Activated CD4-positive, alpha-beta T cell treated with anti-CD3 and anti-CD28 coated beads, Interleukin-2, Interleukin-6, amounts not matched to agents 100 ng/mL and 50 ng/mL, durations not matched to agents 16 hours and 8 hours (primary cell): ENCODE data around the gene RNF14.
"Not testable (repeated sequence)": the region's sequence is repeated elsewhere in the genome, so short reads cannot be mapped to it uniquely, and the experiment has no call there.

Experiments
- DNase-seq: peaks from one replicate; pipeline ENCODE4 v3.0.0-alpha.2; 2020

Gene RNF14, protein sequence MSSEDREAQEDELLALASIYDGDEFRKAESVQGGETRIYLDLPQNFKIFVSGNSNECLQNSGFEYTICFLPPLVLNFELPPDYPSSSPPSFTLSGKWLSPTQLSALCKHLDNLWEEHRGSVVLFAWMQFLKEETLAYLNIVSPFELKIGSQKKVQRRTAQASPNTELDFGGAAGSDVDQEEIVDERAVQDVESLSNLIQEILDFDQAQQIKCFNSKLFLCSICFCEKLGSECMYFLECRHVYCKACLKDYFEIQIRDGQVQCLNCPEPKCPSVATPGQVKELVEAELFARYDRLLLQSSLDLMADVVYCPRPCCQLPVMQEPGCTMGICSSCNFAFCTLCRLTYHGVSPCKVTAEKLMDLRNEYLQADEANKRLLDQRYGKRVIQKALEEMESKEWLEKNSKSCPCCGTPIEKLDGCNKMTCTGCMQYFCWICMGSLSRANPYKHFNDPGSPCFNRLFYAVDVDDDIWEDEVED

DNA sequence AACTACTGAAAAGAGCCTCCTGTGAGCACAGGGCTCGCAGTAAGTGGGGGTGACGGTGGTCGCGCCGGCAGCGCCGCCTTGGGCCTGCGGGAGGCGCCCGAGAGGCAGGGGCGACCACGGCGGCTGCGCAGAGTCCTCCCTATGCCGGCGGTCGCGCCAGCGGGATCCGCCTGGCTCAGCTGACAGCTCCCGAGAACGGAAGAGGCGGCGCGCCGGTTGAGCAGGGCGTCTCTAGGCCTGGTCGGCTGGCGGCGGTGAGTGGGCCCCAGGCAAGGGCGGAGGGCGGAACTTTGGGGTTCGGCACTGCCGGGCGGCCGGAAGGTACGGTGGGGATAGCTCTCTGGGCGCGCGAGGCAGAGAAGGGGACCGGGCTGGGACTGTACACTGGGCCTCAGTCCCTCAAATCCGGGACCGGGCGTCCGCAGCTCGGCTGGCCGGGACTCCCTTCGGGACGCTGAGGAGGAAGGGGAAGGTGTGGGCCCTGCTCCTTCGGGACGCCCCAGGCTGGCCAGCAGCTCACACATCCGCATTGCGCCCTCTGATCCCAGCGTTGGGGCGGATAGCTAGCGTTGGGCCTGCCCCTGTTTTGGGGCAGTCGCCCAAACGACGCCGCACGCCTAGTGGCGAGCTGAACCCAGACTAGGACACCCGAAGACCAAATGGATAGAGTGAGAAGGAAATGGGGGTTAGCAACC, at the start of gene RNF14:
TSS of gene RNF14 (plus strand) at position 192 of the 695 bp plus-strand sequence. CDS start 4,484 bp downstream, outside the sequence.
- peak; percentile 98 for DNase-seq

DNA sequence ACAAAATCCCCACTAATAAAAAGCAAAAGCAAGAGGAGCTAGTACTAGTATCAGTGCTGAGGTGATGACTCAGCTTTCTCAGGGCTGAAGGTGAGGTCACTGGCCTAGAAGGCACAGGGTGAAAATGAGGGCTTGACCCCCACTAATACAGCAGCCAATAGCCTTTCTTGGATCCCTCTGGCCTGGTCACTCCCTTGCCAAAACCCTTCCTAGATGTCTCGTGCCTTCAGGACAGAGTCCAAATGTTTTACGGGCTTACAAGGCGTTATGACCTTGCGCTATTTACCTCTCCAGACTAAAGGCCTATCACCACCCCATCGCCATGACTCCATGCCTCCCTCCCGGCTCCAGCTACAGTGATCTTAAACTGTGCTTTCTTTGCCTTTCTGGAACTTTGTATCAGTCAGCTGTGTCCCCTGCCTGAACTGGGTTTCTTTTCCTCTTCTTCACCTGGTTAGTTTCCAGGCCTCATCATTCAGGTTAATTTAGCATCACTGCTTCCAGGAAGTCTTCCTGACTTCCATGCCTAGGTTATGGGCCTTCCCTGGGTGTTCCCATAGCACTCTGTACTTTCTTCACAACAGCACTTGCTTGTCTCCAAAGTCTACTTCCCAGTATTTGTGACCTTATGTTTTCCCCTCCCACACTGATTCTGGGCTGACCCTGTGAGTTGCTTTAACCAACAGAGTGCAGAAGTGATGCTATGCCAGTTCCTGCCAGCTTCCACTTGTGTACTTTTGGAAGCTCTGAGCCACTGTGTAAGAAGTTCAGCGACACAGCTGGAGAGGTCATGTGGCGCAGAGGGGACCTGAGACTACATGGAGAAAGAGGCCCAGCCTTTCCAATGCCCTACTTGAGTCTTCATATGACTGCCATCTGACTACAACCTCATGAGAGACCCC, 49.4 kb upstream of the RNF14 start:
- DNase-seq: no peak

GRCh38 chr5:141920771-141921170, 48.1 kb upstream of the RNF14 start:
- no peak for DNase-seq

DNA sequence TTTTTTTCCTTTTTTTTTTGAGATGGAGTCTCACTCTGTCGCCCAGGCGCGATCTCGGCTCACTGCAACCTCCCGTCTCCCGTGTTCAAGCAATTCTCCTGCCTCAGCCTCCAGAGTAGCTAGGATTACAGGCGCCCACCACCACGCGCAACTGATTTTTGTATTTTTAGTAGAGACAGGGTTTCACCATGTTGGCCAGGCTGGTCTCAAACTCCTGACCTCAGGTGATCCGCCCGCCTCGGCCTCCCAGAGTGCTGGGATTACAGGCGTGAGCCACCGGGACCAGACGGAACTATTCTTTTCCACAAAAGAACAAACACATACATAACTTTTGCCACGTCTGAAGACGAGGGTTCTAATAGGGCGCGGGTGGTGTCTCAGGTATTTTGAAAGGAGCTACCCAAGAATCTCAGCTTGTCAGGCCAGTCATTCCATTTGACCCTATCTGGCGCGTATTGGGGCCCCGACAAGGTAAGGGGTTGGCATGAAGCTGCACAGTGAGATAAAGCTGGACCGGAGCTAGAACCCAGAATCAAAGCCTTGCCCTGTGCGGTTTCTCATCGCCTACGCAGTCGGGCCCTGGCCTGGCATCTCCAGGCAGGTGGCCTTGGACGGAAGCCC, 46.0 kb upstream of the RNF14 start:
- not testable (repeated sequence) for DNase-seq

- peak; percentile 95 for DNase-seq
Measured at GRCh38 chr5:141923448-141924313, 45.2 kb upstream of the RNF14 start, which contains the start of gene DELE1. Gene DELE1, plus strand, starts transcription at chr5:141923871. Its CDS starts 71 bp downstream, at chr5:141923942.

GRCh38 chr5:141926434-141926833, 42.5 kb upstream of the RNF14 start:
- no peak for DNase-seq

GRCh38 chr5:141928051-141928450, 40.9 kb upstream of the RNF14 start:
- DNase-seq: no peak

DNA sequence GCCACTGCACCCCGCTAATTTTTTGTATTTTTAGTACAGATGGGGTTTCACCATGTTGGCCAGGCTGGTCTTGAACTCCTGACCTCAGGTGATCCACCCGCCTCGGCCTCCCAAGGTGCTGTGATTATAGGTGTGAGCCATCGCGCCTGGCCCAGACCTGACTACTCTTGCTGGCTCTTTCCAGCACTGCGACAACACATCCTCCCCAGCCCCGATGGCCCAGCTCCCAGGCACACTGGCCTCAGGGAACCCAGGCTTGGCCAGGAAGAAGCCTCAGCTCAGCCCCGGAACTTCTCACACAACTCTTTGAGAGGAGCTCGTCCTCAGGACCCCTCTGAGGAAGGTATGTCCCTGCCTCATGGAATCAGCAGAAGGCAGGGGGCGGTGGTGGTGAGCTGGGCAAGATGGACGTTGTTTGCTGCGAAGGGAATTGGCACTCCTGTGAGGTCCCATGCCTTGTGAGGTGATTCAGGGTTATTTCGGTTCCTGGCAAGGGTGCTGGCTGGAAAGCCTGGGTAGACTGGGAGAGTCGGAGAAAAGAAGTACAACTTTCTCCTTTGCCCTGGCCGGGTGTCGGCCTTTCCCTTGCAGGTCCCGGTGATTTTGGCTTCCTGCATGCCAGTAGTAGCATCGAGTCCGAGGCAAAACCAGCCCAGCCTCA, 39.4 kb upstream of the RNF14 start:
- no peak for DNase-seq

- DNase-seq: no peak
Measured at GRCh38 chr5:141931694-141932093, 37.2 kb upstream of the RNF14 start.

DNA sequence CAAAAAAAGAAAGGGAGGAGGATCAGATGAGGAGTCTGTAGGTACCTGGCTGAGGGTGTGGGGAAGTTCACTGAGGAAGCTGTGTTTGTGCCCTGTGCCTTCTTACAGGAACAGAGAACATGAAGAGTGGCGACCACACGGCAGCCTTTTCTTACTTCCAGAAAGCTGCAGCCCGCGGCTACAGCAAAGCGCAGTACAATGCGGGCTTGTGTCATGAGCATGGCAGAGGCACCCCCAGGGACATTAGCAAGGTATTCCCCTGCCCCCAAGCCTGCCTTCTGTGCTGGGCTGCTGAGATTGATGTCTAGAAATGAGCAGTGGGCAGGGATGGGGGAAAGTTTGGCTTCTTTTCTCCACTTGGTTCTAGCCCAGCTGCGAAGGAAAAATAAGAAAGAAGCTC, 35.8 kb upstream of the RNF14 start:
- DNase-seq: no peak

- DNase-seq: no peak
Measured at GRCh38 chr5:141934099-141934844, 34.6 kb upstream of the RNF14 start.

DNA sequence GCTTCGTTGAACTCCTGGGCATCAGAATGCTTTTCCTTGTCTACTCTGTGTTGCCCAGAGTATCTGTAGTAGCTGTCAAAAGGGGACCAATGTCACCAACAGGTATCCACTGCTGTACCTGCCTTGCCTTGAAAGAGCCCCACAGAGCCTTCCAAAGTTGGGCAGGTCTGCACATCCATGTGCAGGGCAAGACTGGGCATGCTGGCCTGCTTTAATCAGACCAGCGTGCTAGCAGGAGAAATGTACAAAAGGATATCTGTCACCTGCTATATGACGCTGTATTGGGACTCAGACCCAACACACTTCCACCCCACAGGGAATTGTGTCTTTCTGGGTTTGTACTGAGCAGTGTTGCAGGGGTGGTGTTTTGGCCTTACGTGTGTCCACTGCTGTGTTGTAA, 33.4 kb upstream of the RNF14 start:
- no peak for DNase-seq

DNA sequence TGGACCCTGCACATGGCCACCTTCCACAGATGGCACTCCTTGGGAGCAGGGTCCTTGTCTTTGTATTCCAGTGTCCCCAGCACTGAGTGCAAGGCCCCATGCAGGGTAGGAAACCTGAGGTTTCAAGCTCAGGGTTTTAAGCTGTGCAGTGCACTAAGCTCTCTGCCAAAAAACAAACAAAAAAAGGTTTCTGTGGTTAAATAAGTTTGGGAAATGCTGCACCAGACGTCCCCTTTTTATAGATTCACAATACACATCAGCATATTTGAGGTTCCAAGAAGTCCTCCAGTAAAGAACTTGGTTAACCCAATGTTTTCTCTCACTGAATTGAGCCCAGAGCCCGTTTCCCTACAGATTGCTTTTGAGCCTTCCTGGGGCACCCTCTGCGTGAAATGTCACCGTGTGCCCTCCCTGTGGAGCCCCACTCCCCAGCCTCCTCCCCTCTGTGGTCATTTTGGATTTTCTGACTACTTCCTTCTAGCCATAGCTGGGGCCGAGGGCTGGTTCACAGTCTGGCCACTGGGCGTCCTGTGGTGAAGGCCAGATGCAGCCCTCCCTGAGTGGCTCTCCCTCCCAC, 28.1 kb upstream of the RNF14 start:
- no peak for DNase-seq

GRCh38 chr5:141941307-141941706, 27.6 kb upstream of the RNF14 start:
- no peak for DNase-seq

GRCh38 chr5:141941779-141942178, 27.1 kb upstream of the RNF14 start:
- DNase-seq: no peak

GRCh38 chr5:141942185-141942857, 26.6 kb upstream of the RNF14 start:
- DNase-seq: no peak

- DNase-seq: no peak
Measured at GRCh38 chr5:141944076-141944475, 24.8 kb upstream of the RNF14 start.

GRCh38 chr5:141945511-141946051, 23.3 kb upstream of the RNF14 start:
- DNase-seq: no peak

- no peak for DNase-seq
Measured at GRCh38 chr5:141947316-141947715, 21.6 kb upstream of the RNF14 start.
